GM21526 (cell line): ENCODE measurements around the gene RANBP3.
"Not testable (repeated sequence)": the region's sequence is repeated elsewhere in the genome, so short reads cannot be mapped to it uniquely, and the experiment has no call there.

Experiments used
- ATAC-seq: cut with Tn5 transposase; IDR thresholded peaks from one replicate; pipeline ENCODE4 v1.9.1; 2021; ENCODE audit warnings: moderate library complexity; ENCODE audit not compliant: unreplicated experiment, low FRiP score

The RANBP3 gene, protein sequence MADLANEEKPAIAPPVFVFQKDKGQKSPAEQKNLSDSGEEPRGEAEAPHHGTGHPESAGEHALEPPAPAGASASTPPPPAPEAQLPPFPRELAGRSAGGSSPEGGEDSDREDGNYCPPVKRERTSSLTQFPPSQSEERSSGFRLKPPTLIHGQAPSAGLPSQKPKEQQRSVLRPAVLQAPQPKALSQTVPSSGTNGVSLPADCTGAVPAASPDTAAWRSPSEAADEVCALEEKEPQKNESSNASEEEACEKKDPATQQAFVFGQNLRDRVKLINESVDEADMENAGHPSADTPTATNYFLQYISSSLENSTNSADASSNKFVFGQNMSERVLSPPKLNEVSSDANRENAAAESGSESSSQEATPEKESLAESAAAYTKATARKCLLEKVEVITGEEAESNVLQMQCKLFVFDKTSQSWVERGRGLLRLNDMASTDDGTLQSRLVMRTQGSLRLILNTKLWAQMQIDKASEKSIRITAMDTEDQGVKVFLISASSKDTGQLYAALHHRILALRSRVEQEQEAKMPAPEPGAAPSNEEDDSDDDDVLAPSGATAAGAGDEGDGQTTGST

DNA sequence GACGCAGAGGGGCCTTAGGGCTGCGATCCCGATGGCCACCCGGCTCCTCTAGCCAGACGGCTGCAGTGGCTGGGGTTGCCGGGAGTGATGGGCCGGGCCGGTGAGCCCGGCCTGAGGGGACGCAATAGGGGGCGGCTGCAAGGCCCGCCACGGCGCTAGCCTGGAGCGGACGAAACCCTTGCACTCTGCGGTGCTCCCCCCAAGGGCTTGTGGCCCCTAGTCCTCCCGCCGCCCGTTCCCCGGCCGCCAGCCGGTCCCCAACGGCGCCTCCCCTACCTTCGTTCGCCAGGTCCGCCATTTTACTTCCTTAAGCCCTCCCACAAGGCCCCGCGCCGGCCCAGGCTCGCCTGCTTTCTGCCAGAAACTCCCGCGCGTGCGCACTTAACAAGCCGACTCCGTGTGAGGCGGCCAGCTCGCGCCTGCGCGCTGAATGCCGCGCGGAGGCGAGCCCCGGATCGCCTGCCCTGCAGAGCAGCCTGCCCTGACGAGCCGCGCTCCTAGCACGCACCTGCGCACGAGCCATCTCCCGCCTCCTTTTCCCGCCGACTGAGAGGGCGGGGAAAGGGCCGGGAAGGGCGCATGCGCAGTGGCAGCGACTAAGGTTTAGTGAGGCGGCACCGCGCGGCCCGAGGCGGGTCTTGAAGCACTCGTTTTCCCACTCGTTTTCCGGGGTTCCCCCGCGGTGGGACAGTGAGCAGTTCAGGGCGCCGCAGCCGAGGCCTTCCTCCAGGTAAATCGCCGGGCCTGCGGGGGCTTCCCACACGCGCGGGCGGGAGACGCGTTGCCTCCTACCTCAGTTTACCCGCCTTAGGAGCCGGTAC is at the start of gene RANBP3:
TSS of gene RANBP3 (minus strand) at position 356 of the 821 bp plus-strand sequence. CDS start at position 298, 58 bp downstream.
- peak; percentile 82 for ATAC-seq

DNA sequence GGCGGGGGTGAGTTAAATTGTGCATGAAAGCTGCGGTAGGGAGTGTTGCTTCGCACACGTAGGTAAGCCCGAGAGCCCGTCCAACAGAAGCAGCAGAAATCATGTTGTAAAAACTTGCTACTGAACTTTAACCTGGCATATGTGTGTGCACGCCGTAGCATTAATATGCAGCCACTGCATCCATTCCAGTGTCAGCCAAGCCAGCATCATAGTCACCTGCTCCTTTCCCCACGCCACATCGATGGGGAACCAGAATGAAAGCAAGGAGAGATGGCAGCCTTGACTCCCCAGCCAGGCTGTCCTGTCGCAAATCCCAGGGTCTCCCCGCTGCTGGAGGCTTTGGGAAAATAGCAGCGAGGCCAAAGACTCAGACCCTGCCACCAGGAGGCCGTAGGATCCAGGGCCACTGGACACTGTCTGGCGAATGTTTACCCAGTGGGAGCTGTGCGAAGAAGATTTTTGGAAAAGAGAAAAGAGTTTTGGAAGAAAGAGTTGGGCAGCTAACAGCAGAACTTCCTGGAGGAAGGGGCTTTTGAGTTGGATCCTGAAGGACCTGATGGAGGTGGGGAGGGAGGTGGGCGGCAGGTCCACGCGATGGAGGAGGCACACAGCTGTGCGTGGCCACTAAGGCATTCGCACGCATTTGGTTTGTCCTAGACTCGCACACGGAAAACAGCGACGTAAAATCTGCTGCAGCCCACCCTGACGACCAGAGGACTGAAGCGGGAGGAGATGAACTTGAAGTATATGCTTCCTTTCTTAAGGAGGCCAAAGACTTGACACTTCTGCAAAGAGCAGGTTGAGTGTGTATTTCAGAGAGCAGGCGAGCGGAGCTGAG is 48.7 kb upstream of the RANBP3 start:
- no peak for ATAC-seq

DNA sequence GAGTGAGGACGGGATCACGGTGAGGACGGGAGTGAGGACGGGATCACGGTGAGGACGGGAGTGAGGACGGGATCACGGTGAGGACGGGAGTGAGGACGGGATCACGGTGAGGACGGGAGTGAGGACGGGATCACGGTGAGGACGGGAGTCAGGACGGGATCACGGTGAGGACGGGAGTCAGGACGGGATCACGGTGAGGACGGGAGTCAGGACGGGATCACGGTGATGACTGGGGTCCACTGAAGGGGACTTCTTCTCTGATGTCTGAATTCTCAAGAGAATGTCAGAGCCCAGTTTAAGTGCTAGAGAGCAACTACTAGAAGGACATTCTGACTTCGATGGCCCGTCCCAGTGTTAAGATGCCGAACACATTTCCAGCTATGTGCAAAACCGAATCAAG is 46.8 kb upstream of the RANBP3 start:
- not testable (repeated sequence) for ATAC-seq

DNA sequence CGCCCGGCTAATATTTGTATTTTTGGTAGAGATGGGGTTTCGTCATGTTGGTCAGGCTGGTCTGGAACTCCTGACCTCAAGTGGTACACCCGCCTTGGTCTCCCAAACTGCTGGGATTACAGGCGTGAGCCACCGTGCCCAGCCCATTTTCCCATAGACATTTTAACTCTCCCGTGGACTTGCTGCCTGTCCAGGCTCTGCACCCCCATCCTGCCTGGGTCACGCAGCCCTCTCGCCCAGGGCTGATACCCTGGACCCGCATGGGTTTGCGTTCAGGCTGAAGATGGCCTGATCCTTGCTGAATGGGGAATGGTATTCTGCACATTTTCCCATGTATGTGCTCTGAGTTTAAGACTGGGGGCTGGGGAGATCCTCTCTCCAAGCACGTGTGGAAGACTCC is 46.0 kb upstream of the RANBP3 start:
- ATAC-seq: no peak

DNA sequence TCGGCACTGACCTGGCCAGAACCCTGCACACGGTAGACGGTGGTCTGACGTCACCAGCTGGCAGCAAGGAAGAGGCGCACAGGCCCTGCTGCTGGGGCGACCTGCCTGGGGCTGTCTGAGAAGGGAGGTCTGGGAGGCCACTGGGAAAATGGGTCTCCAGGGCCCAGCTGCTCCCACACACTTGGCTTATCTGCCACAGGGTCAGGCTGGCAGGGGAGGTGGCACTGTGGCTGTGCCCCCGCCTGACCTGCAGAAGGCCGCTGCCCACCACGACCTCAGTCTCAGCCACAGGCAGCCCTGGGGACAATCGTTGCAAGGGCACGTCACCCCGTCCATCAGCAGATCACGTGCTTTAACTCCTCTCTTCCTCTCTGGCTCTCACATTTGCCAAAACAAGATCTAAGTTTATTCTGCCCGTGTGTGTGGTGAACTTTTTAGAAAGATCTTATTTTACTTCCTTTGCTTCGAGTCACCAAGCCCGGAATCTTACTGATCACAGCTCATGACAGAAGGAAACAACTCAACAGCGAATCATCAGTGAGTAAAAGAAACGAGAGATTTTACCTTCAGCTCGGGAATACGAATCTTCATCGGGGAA is 45.2 kb upstream of the RANBP3 start:
- no peak for ATAC-seq

DNA sequence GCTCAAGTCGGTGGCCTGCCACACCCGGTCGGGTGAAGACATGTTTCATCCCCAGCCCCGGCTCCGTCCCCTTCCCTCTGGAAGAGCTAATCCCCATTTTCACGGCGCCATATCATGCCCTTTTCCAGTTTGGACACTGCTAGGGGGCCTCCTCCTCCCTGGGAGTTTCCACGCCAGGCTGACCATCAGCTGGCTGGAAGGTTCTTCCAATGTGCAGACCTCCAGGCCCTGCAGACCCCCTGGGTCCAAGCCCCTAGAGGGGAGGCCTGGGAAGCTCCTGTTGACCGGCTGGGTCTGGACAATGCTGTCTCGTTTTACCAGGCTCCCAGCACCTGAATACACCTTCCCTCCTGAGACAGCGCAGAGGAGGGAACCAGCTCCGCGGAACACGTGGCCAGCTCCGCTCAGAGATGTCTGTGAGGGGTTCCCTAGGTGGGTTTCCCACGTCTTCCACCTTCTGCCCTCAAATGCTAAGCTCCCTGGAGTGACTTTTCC is 44.7 kb upstream of the RANBP3 start:
- ATAC-seq: no peak

DNA sequence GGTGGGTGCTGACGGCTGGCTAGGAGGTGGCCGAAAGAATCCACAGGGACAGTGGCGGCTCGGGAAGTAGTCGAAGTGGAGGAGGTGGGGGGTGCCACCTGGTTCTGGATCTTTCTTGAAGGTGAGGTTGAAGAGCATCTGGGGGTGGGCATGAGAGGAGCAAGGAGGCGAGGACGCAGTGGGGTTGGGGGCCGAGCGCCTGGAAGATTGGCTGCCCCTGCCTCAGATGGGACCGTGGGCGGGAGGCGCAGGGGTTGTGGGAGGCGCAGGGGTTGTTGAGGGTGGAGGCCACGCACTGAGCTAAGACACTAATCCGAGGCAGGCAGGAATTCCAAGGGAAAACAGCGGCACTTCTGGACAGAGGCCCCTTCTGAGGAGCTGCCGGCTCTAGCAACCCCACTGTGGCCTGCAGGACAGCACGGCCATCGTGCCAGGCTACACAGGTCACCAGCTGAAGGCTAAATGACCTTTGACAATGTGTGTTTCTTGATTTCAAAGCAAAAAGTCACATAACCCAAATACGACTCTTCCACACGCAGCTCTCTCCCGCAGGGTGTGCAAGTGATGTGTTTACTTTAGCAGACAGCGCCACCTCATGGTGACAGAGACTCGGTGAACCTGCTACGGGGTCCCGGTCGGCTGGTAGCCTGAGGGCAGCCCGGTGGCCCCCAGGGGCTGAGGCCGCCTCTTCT is 44.1 kb upstream of the RANBP3 start:
- ATAC-seq: no peak

DNA sequence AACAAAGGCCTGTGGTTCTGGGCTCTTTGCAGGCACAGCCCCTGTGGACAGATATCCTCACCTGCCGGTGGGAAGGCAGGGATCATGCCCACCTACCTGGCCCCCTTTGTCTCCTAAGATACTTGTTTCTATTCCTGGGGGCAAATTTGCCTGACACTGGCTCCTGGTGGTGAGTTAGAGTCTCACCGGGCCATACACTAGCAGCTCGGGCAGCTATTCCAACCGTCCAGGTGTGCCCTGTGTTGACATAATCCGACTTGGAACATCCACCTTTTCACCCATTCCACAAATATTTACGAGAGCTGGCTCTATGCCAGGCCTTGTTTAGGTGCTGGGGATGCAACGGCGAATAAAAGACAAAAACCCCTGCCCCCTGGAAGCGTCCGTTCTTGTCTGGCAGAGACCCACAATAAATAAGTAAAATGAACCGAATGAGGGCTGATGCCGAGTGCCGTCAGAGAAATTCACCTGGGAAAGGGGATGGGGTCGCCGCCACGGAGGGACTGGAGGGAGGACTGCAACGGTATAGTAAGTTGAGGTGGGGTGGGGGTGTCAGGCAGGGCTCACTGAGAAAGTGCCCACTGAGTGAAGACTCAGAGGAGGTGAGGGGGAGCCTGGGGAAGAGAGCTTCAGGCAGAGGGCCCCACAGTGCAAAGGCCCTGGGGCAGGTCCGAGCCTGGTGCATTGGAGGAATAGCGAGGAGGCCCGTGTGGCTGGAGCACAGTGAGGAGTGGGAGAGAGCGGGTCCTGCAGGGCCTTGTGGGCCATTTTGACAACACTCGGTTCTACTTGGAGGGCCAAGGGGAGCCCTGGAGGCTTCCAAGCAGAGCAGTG is 43.2 kb upstream of the RANBP3 start:
- no peak for ATAC-seq

DNA sequence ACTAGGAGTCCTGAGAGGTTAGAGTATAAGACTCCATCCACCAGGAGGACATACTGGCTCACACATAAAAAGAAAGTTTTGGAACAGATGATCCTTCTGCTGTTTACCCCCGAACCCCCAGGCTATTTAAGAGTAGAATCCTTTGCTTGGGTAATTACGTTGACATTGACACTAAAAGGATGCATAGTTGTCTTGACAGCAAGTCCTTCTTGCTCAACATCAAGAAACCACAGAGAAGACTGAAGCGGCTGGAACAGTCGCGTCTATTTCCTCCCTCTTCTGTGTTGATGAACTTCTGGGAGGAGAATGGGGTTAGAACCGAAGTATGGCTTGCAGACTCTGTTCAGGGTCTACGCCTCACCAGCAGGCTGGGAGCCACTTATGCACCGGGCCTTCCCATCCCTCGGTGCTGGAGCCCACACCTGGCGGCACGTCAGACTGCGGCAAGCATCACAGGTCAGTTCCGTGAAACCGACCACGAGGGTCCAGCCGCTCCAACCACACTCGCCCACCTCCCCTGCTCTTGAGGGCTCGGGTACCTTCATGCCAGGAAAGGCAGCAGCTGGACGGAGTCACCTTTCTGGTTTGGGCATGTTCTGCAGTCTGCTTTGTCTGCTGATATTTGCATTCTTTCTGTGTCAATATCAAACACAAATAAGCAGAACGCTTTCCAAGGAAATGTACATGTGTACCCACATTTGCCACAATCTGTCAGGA is 42.4 kb upstream of the RANBP3 start:
- no peak for ATAC-seq

DNA sequence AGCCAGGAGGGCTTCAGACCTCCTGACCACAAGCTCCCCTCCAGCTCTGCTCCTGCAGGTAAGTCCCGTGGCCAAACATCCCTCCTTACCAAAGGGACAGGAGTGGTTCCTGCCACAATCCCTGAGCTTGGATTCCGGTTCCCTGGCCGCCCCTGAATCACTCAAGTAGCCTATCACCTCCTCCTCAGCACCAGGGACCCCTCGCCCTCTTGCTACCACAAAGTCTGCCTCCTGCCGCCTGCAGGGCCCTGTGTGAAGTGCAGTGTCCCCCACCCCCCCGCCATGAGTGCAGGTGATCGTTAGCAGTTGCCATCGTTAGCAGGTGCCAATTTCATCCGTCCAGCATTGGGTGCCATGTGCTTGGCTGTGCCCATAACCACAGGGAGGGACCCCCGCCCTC is 40.8 kb upstream of the RANBP3 start:
- no peak for ATAC-seq

DNA sequence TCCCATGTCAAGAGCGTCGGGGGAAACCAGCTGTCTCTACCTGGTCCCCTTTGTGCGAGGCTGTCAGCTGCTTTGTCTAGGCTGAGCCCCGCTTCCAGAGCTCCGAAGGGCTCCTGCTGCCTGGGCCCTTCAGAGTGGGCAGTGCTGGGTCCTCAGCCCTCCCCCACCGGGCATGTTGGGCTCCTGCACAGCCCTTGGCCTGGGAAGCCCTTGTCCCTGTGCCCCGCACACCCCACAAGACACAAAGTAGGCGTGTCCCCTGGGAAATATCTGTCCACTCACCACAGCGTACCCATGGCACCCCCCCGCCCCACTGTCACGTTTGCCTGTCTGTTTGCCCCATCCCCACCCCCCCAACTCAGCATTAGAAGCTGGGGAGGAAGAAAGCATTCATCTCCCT is 39.6 kb upstream of the RANBP3 start:
- no peak for ATAC-seq

DNA sequence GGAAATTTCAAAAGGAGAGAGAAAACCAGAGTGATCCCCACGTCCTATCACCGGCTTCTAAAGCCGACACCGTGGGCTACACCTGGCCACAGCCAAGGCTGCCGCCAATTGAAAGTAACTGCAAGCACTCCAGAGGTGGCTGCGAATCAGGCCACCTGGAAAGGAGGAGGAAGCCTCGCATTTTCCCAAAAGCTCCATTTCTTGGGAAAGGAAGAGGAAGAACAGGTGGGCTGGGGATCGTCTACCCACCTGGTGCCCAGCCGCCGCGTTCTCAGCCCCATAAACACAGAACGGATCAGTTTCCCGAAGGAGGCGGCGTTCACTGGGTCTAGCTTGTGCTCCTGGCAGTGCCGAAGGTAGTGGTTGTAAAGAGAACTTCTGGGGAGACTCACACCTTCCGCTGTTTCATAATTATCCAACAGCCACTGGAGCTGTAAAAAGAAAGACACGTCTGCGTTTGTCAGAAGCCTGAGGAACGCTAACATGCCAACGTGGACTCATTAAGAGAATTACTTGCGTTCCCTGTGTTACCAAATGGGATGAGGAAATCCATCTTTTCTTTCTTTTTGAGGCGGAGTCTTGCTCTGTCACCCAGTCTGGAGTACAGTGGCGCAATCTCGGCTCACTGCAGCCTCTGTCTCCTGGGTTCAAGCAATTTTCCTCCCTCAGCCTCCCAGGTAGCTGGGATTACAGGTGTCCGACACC is 38.1 kb upstream of the RANBP3 start:
- ATAC-seq: no peak

DNA sequence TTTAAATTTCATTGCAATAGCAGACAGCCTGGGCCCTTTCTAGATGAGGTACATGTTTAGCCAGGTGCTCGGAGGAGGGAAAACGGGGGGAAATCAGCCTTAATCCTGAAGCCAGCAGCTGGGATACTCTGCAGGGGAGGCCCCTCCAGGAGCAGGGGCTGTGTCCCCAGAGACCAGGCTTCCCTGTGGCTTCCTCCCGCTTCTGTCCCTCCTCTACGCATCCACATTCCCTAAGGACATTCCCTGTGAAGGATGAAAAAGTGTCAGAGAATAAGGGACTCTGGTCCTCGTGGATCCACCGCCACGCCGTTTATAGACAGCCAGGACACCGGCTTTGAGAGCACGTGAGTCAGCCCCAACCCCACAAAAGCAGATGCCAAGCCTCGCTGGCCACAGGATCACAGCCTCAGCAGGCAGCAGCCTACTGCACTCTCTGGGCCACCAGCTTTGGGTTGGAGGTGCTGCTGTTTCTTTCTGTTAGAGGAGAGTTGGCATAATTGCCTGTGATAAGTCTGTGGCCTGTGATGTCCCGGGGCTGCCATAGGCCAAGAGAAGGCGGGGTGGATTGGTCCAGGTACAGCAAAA is 36.7 kb upstream of the RANBP3 start:
- no peak for ATAC-seq

DNA sequence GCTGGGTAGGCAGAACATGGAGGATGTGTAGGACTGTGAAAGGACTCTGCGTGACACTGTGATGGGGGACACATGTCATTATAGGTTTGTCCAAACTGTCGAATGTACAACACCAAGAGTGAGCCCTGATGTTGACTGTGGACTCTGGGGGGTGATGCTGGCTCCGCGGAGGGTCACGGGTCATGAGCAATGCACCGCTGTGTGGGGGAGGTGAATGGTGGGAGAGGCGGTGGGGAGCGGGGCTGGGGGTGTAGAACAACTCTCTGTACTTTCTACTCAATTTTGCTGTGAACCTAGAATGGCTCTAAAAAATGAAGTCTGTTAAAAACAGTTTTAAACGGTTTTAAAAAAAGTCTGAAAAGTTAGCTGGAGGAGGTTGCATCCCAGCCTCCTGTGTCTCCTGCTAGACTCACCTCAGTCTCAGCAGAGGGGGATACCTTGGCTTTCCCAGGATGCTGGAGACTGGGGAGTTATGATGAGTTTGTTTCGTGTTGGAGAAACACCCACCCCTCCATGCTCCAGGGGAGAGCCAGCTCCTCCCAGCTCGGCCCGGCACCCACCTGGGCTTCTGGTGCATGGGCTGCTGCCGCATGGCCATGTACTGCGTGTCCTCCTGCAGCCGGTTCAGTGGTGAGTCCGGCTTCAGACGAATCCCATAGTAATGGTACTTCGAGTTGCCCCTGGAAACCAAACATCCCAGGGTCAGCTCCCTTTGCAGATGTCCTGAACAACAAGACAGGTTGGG is 34.7 kb upstream of the RANBP3 start:
- ATAC-seq: no peak

DNA sequence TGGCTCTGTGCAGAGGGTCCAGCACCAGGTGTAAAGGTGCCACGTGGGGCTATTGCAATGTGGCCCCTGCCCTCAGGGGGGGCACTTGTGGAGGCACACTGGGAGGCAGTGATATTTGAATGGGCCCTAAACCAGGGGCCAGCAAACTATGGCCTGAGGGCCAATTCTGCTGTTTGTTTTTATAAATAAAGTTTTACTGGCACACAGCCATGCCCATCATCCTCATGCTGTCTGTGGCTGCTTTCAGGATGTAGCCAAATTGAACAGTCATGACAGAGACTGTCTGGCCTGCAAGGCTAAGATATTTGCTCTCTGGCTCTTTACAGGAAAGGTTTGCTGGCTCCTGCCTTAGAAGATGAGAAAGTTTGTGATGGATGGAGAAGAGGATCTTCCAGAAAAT is 33.9 kb upstream of the RANBP3 start:
- no peak for ATAC-seq

DNA sequence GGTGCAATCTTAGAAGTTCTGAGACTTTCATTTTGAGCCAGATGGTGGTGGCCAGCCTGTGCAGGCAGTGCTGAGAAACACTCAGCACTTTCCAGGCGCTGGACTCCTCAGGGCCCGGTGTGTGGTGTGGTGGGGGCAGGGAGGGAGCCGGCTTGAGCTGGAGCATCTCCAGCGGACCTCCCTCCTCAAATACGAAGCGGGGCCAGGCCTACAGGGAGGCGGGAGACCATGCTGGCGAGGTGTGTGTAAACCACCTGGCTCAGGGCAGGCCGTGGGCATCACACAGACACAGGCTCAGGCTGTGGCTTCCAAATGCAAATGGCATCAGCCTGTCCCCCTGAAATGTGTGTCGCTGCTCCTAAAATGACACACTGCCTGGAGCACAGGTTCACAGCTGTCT is 33.3 kb upstream of the RANBP3 start:
- ATAC-seq: no peak
